Trophoblast cell (in vitro differentiated cells and primary cell): ENCODE data around the gene PAX5.

Source experiments
- DNase-seq, 2 donors: peaks; one replicate each; pipeline ENCODE4 v3.0.0-alpha.2; 2016
- H2AFZ ChIP-seq: 2 replicates; pipeline ENCODE4 v1.6.1; 2013; ENCODE audit warnings: low read length, moderate library complexity, mild to moderate bottlenecking; ENCODE audit not compliant: insufficient read depth, poor library complexity
- H2AK5ac ChIP-seq: 2 replicates; pipeline ENCODE4 v1.6.1; 2013; ENCODE audit warnings: mild to moderate bottlenecking, low read length
- H2BK120ac ChIP-seq: 2 replicates; pipeline ENCODE4 v1.6.1; 2013; ENCODE audit warnings: low read length, mild to moderate bottlenecking, moderate library complexity; ENCODE audit not compliant: insufficient read depth, poor library complexity
- H2BK12ac ChIP-seq: 2 replicates; pipeline ENCODE4 v1.6.1; 2013; ENCODE audit warnings: mild to moderate bottlenecking, low read length, moderate library complexity
- H2BK5ac ChIP-seq: 2 replicates; pipeline ENCODE4 v1.6.1; 2013; ENCODE audit warnings: low read length, low read depth, moderate library complexity, mild to moderate bottlenecking; ENCODE audit not compliant: poor library complexity
- H3K14ac ChIP-seq: 2 replicates; pipeline ENCODE4 v1.6.1; 2013; ENCODE audit warnings: mild to moderate bottlenecking, low read length
- H3K18ac ChIP-seq: 2 replicates; pipeline ENCODE4 v1.6.1; 2013; ENCODE audit warnings: mild to moderate bottlenecking, low read length
- H3K23ac ChIP-seq: 2 replicates; pipeline ENCODE4 v1.6.1; 2013; ENCODE audit warnings: low read length
- H3K27ac ChIP-seq: 2 replicates; pipeline ENCODE4 v1.5.1; 2013; ENCODE audit warnings: low read depth, mild to moderate bottlenecking, inconsistent platforms, low read length, moderate library complexity
- H3K27me3 ChIP-seq: 2 replicates; pipeline ENCODE4 v1.6.1; 2013; ENCODE audit warnings: inconsistent platforms, mild to moderate bottlenecking, low read length, moderate library complexity; ENCODE audit not compliant: insufficient read depth
- H3K36me3 ChIP-seq, 2 experiments: 1 replicate in 1 of 2; 2 replicates in 1 of 2; pipeline ENCODE4 v1.6.1; 2013; ENCODE audit warnings: low read length in 2 of 2, mild to moderate bottlenecking in 2 of 2, moderate library complexity in 1 of 2; ENCODE audit not compliant: insufficient read depth in 2 of 2, control insufficient read depth in 1 of 2
- H3K4ac ChIP-seq: 2 replicates; pipeline ENCODE4 v1.6.1; 2013; ENCODE audit warnings: low read depth, mild to moderate bottlenecking, low read length, moderate library complexity
- H3K4me1 ChIP-seq, 2 experiments: 1 replicate in 1 of 2; 2 replicates in 1 of 2; pipeline ENCODE4 v1.6.1; 2013; ENCODE audit warnings: low read length in 2 of 2, mild to moderate bottlenecking in 2 of 2, moderate library complexity in 1 of 2; ENCODE audit not compliant: insufficient read depth in 2 of 2, control insufficient read depth in 1 of 2
- H3K4me2 ChIP-seq: 2 replicates; pipeline ENCODE4 v1.6.1; 2013; ENCODE audit warnings: inconsistent platforms, mild to moderate bottlenecking, low read length, moderate library complexity
- H3K4me3 ChIP-seq: 2 replicates; pipeline ENCODE4 v1.5.1; 2013; ENCODE audit warnings: mild to moderate bottlenecking, low read depth, low read length, inconsistent platforms
- H3K79me1 ChIP-seq: one replicate; pipeline ENCODE4 v1.6.1; 2013; ENCODE audit warnings: low read length
- H3K79me2 ChIP-seq: 2 replicates; pipeline ENCODE4 v1.6.1; 2013; ENCODE audit warnings: low read length, mild to moderate bottlenecking; ENCODE audit not compliant: control insufficient read depth, insufficient read depth, poor library complexity
- H3K9ac ChIP-seq: 2 replicates; pipeline ENCODE4 v1.6.1; 2013; ENCODE audit warnings: mild to moderate bottlenecking, low read length
- H3K9me3 ChIP-seq: 2 replicates; pipeline ENCODE4 v1.6.1; 2013; ENCODE audit warnings: low read depth, mild to moderate bottlenecking, control low read depth, inconsistent platforms, low read length; ENCODE audit not compliant: insufficient read depth
- H4K12ac ChIP-seq: 2 replicates; pipeline ENCODE4 v1.6.1; 2013; ENCODE audit warnings: low read depth, mild to moderate bottlenecking, low read length, moderate library complexity
- H4K8ac ChIP-seq: 2 replicates; pipeline ENCODE4 v1.6.1; 2013; ENCODE audit warnings: low read depth, mild to moderate bottlenecking, low read length, moderate library complexity
- H4K91ac ChIP-seq: one replicate; pipeline ENCODE4 v1.6.1; 2013; ENCODE audit warnings: low read depth, mild to moderate bottlenecking, low read length, moderate library complexity
- WGBS: extraction: QIAGEN DNeasy Blood & Tissue Kit; methylation state at CpG from one replicate; pipeline ENCODE4 v1.1.7; 2013; ENCODE audit warnings: missing lambda C conversion rate; ENCODE audit not compliant: insufficient read length, insufficient coverage; ENCODE audit errors: extremely low coverage; 5-methylcytosine and 5-hydroxymethylcytosine counted together

PAX5 gene

GRCh38 chr9:37028420-37029031, 5.5 kb downstream of the PAX5 start:
- no peak overlapping the region for H2BK5ac ChIP-seq
- no peak overlapping the region for H3K18ac ChIP-seq
- no peak for DNase-seq
- H2BK120ac ChIP-seq: no peak overlapping the region
- H3K36me3 ChIP-seq: no peaks in the 10 kb centered on the region
- no peaks in the 10 kb centered on the region for H3K79me1 ChIP-seq
- no peak overlapping the region for H3K9ac ChIP-seq
- no peak overlapping the region for H2BK12ac ChIP-seq
- peaks cover 11 to 13% of the 10 kb centered on the region in 2 experiments for H3K4me1 ChIP-seq
- H4K12ac ChIP-seq: no peak overlapping the region
- H2AFZ ChIP-seq: no peak overlapping the region
- H2AK5ac ChIP-seq: no peak overlapping the region
- no peak overlapping the region for H4K91ac ChIP-seq
- H3K27ac ChIP-seq: no peak overlapping the region
- peaks cover 96% of the 10 kb centered on the region for H3K27me3 ChIP-seq
- peaks cover 12% of the 10 kb centered on the region for H3K9me3 ChIP-seq
- no peak overlapping the region for H3K23ac ChIP-seq
- no peak overlapping the region for H3K4me3 ChIP-seq
- H3K79me2 ChIP-seq: no peaks in the 10 kb centered on the region
- H4K8ac ChIP-seq: no peak overlapping the region
- WGBS: no CpG with 5 or more reads among the region's 22 CpGs
- no peak overlapping the region for H3K4me2 ChIP-seq
- H3K4ac ChIP-seq: no peak overlapping the region
- H3K14ac ChIP-seq: no peak overlapping the region

- Histone ChIP-seq H3K14ac (no peak overlapping the region), H3K27me3 (peaks cover 96% of the 10 kb centered on the region), H3K4me2 (peak overlapping the region; percentile 77), H4K91ac (no peak overlapping the region), H3K4ac (no peak overlapping the region), H2BK120ac (no peak overlapping the region), H3K79me2 (no peaks in the 10 kb centered on the region), H2BK5ac (no peak overlapping the region), H4K8ac (no peak overlapping the region), H3K79me1 (no peaks in the 10 kb centered on the region), H3K23ac (no peak overlapping the region), H3K4me3 (no peak overlapping the region), H2BK12ac (no peak overlapping the region), H3K4me1 (peaks cover 11 to 13% of the 10 kb centered on the region in 2 experiments), H3K9me3 (peaks cover 12% of the 10 kb centered on the region), H2AFZ (no peak overlapping the region), H3K27ac (no peak overlapping the region), H3K36me3 (no peaks in the 10 kb centered on the region), H3K9ac (no peak overlapping the region), H2AK5ac (no peak overlapping the region), H4K12ac (no peak overlapping the region), H3K18ac (no peak overlapping the region)
- DNase-seq: peak; percentile 94
- no CpG with 5 or more reads among the region's 58 CpGs for WGBS
These were observed 6.3 kb downstream of the PAX5 start for GRCh38 chr9:37027582-37028419.

GRCh38 chr9:37026931-37027581, 7.0 kb downstream of the PAX5 start:
- Histone ChIP-seq H4K12ac (no peak overlapping the region), H3K18ac (no peak overlapping the region), H2AK5ac (no peak overlapping the region), H3K4me1 (peaks cover 11 to 13% of the 10 kb centered on the region in 2 experiments), H3K14ac (no peak overlapping the region), H2BK12ac (no peak overlapping the region), H3K36me3 (no peaks in the 10 kb centered on the region), H3K23ac (no peak overlapping the region), H3K79me1 (no peaks in the 10 kb centered on the region), H3K4me3 (no peak overlapping the region), H2BK120ac (no peak overlapping the region), H3K9ac (no peak overlapping the region), H3K27ac (no peak overlapping the region), H3K27me3 (peaks cover 94% of the 10 kb centered on the region), H4K8ac (no peak overlapping the region), H3K9me3 (peaks cover 12% of the 10 kb centered on the region), H4K91ac (no peak overlapping the region), H2AFZ (no peak overlapping the region), H3K4me2 (peak overlapping the region; percentile 51), H2BK5ac (no peak overlapping the region), H3K4ac (no peak overlapping the region), H3K79me2 (no peaks in the 10 kb centered on the region)
- no peak for DNase-seq
- WGBS: no CpG with 5 or more reads among the region's 56 CpGs

GRCh38 chr9:37026113-37026930, 7.7 kb downstream of the PAX5 start:
- H3K27me3 ChIP-seq: peaks cover 87% of the 10 kb centered on the region
- H3K18ac ChIP-seq: no peak overlapping the region

More at GRCh38 chr9:37026113-37026930, 7.7 kb downstream of the PAX5 start:
- H3K4ac ChIP-seq: no peak overlapping the region
- H3K4me1 ChIP-seq: peaks cover 11 to 13% of the 10 kb centered on the region in 2 experiments
- peak overlapping the region; percentile 51 for H3K4me2 ChIP-seq
- H3K27ac ChIP-seq: no peak overlapping the region
- peaks cover 12% of the 10 kb centered on the region for H3K9me3 ChIP-seq
- no peak overlapping the region for H3K9ac ChIP-seq
- no peak overlapping the region for H2BK12ac ChIP-seq
- no peak overlapping the region for H3K14ac ChIP-seq
- H2BK5ac ChIP-seq: no peak overlapping the region
- no CpG with 5 or more reads among the region's 62 CpGs for WGBS
- no peak for DNase-seq
- no peaks in the 10 kb centered on the region for H3K79me2 ChIP-seq
- H2AK5ac ChIP-seq: no peak overlapping the region
- no peak overlapping the region for H4K12ac ChIP-seq
- H2BK120ac ChIP-seq: no peak overlapping the region
- no peaks in the 10 kb centered on the region for H3K79me1 ChIP-seq
- no peak overlapping the region for H4K91ac ChIP-seq
- no peak overlapping the region for H2AFZ ChIP-seq
- H4K8ac ChIP-seq: no peak overlapping the region
- no peak overlapping the region for H3K4me3 ChIP-seq
- no peaks in the 10 kb centered on the region for H3K36me3 ChIP-seq
- no peak overlapping the region for H3K23ac ChIP-seq
